Ishikawa (cell line): ENCODE measurements around the gene DLL1.

Experiments
- CEBPB ChIP-seq: IDR thresholded peaks from 2 replicates; pipeline ENCODE4 v1.6.1; 2012
- CREB1 ChIP-seq: IDR thresholded peaks from 2 replicates; pipeline ENCODE4 v1.6.1; 2012; ENCODE audit warnings: low read depth
- EGR1 ChIP-seq: IDR thresholded peaks from 2 replicates; pipeline ENCODE4 v1.6.1; 2012
- EP300 ChIP-seq: IDR thresholded peaks from 2 replicates; pipeline ENCODE4 v1.6.1; 2012; ENCODE audit warnings: borderline replicate concordance
- FOXM1 ChIP-seq: IDR thresholded peaks from 2 replicates; pipeline ENCODE4 v1.6.1; 2012; ENCODE audit warnings: low read depth, borderline replicate concordance
- NFIC ChIP-seq: IDR thresholded peaks from 2 replicates; pipeline ENCODE4 v1.6.1; 2012
- RAD21 ChIP-seq: IDR thresholded peaks from 2 replicates; pipeline ENCODE4 v1.6.1; 2012; ENCODE audit warnings: low read depth
- TAF1 ChIP-seq: IDR thresholded peaks from 2 replicates; pipeline ENCODE4 v1.6.1; 2012; ENCODE audit warnings: low read depth, mild to moderate bottlenecking
- TCF12 ChIP-seq: IDR thresholded peaks from 2 replicates; pipeline ENCODE4 v1.6.1; 2012; ENCODE audit warnings: low read depth
- TEAD4 ChIP-seq: IDR thresholded peaks from 2 replicates; pipeline ENCODE4 v1.6.1; 2012
- YY1 ChIP-seq: IDR thresholded peaks from 2 replicates; pipeline ENCODE4 v1.6.1; 2012; ENCODE audit warnings: low read depth
- ZBTB7A ChIP-seq: IDR thresholded peaks from 2 replicates; pipeline ENCODE4 v1.6.1; 2012; ENCODE audit warnings: low read depth
- TF ChIP-seq, protein P1 (sequence below): IDR thresholded peaks from 2 replicates; pipeline ENCODE4 v1.6.1; 2012
- TF ChIP-seq, protein P2 (sequence below): IDR thresholded peaks from 2 replicates; pipeline ENCODE4 v1.6.1; 2012; ENCODE audit warnings: low read depth, mild to moderate bottlenecking
- TF ChIP-seq, protein P3 (sequence below): IDR thresholded peaks from 2 replicates; pipeline ENCODE4 v1.6.1; 2012

The DLL1 gene

DNA sequence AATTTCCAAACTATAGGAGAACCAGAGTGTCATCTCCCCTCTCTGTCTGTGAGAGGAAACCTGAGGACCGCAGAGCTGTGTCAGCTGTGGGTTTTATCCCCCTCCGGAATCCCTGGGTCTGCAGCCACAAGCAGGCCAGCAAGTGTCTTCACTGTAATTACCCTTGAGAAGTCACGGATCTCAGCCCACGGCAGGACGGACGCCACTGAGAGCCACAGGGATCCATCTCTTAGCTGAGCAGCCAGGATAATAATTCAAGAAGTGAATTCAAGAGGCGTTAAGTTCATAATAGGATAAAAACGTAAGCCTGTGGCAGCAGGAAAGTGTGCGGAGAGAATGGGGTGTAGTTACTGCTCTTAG lies 37.0 kb downstream of the DLL1 start:
- TF ChIP-seq CREB1 (no peak), EP300 (no peak), TCF12 (no peak), TAF1 (no peak), NFIC (no peak), ZBTB7A (no peak), CEBPB (no peak), FOXM1 (no peak)
- TF ChIP-seq, protein P1, sequence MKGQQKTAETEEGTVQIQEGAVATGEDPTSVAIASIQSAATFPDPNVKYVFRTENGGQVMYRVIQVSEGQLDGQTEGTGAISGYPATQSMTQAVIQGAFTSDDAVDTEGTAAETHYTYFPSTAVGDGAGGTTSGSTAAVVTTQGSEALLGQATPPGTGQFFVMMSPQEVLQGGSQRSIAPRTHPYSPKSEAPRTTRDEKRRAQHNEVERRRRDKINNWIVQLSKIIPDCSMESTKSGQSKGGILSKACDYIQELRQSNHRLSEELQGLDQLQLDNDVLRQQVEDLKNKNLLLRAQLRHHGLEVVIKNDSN = no peak

DNA sequence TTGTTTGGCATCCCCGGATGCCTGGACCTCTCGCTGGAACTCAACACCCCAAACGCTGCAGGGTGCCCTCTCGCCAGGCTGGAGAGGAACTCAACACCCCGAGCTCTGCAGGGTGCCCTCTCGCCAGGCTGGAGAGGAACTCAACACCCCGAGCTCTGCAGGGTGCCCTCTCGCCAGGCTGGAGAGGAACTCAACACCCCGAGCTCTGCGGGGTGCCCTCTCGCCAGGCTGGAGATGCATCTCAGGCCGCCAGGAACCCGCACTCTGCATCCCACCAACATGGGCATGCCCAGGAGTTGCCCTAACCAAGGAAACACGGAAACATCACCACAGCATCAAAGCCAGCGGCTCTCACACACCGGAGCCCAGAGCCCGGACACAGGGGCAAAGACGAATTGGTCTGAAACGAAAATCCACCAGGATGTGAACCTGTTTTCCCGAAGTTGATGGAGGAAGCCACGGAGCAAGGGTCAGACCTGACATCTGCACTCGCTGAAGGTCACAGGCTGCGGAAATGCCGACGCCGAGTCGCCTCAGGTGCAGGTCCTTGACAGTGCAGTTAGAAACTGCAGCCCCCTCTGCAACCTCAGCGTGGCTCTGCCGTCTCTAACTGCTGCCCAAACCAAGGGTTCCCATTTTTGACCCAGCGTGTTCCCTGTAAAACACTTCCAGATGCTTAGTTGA lies 37.5 kb downstream of the DLL1 start:
- TF ChIP-seq EP300 (no peak), NFIC (0 out of 2 replicates have a peak, but pooled peaks have one; percentile 24), TCF12 (peak; percentile 59)

DNA sequence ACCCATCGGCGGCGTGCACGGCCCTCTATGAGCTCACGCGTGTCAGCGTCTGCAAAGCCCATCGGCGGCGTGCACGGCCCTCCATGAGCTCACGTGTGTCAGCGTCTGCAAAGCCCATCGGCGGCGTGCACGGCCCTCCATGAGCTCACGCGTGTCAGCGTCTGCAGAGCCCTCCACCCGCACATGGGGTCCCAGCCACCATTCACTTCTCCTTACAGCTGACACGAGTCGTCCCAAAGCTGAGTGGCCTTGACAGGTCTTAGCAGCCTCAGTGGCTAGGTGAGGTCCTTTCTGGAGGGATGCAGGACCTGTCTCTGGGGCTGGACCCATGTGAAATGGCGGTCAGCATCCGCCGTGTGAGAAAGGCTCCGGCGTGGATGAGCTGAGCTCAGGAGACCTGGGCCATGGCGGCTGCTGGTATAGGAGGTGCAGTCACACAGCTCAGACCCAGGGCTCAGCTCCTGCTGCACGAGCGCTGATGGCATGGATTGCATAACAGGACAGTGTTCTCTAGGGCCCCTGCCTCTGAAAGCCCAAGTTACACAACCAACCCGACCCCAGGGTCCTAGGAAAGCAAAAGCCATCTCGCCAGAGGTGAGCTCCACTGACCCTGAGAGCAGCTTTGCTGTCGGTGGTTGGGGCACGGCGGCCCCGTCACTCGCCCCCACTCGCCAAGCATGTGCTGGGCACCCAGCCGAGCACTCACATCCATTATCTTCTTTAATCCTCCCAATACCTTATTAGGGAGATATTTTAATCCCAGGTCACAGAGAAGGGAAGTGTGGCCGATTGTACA lies 38.9 kb downstream of the DLL1 start:
- TF ChIP-seq, protein P1 = no peak

DNA sequence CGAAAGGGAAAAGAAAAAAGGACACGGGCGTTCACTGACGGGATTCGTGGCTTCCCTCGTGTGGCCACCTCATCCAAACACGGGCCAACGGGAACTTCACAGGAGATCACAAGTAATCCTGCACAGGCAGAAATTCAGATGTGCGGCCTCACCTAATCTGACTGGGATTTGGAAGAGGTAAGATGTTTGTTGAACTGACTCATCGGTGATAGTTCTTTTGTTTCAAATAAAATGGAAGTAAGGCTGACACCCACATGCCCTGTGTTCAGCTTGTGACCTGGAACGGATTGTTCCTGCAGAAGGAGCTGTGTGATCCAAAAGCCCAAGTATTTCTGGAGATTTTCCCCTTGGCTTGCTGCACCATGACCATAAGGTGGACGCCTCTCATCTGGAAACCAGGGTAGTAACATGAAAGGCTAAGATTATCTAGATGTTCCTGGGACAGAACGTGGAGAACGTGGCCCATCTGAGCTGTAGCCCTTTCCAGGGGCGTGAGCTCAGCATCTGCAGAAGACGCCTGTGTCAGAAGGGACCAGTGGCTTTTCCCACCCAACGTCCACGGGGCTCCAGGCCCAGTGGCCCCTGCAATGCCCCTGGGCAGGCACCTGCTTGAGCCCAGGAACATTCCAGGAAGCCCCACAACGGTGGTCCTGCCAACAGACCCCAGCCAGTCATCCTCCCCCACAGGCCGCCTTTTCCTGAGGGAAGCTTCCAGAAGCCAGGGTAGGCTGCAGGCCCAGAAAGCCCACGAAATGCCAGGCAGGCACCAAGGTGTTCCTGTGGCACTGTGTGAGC lies 39.7 kb downstream of the DLL1 start:
- TF ChIP-seq CREB1 = no peak
- TF ChIP-seq NFIC = no peak
- TF ChIP-seq, protein P2, sequence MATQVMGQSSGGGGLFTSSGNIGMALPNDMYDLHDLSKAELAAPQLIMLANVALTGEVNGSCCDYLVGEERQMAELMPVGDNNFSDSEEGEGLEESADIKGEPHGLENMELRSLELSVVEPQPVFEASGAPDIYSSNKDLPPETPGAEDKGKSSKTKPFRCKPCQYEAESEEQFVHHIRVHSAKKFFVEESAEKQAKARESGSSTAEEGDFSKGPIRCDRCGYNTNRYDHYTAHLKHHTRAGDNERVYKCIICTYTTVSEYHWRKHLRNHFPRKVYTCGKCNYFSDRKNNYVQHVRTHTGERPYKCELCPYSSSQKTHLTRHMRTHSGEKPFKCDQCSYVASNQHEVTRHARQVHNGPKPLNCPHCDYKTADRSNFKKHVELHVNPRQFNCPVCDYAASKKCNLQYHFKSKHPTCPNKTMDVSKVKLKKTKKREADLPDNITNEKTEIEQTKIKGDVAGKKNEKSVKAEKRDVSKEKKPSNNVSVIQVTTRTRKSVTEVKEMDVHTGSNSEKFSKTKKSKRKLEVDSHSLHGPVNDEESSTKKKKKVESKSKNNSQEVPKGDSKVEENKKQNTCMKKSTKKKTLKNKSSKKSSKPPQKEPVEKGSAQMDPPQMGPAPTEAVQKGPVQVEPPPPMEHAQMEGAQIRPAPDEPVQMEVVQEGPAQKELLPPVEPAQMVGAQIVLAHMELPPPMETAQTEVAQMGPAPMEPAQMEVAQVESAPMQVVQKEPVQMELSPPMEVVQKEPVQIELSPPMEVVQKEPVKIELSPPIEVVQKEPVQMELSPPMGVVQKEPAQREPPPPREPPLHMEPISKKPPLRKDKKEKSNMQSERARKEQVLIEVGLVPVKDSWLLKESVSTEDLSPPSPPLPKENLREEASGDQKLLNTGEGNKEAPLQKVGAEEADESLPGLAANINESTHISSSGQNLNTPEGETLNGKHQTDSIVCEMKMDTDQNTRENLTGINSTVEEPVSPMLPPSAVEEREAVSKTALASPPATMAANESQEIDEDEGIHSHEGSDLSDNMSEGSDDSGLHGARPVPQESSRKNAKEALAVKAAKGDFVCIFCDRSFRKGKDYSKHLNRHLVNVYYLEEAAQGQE = no peak
- TF ChIP-seq EP300 = no peak
- TF ChIP-seq ZBTB7A = no peak
- TF ChIP-seq, protein P3, sequence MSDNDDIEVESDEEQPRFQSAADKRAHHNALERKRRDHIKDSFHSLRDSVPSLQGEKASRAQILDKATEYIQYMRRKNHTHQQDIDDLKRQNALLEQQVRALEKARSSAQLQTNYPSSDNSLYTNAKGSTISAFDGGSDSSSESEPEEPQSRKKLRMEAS = no peak
- TF ChIP-seq YY1 = no peak
- TF ChIP-seq TEAD4 = no peak
- no peak for TF ChIP-seq TCF12
- TF ChIP-seq TAF1 = no peak
- no peak for TF ChIP-seq FOXM1
- TF ChIP-seq RAD21 = no peak
- TF ChIP-seq, protein P1 = no peak
- no peak for TF ChIP-seq CEBPB
- no peak for TF ChIP-seq EGR1

DNA sequence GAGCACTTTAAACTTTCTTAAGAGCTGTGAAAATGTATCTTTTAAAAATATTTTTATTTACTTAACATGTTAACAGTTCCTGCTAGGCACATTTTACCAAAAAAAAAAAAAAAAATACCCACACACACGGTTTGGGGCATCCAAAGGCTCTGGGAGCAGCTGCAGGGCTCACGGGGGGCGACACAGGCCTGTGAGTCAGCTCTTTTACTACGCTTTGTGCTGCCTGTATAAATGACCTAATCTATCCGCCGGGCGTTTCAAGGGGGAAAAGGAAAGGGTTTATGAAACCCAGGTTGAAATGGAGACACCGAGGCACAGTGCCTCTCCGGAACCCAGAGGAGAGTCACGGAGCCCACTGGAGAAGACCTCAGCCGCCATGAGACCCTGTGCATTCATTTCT lies 40.4 kb downstream of the DLL1 start:
- TF ChIP-seq, protein P1 = no peak
- TF ChIP-seq CEBPB (no peak), EGR1 (no peak), CREB1 (no peak), TAF1 (no peak), ZBTB7A (no peak), TEAD4 (no peak)

DNA sequence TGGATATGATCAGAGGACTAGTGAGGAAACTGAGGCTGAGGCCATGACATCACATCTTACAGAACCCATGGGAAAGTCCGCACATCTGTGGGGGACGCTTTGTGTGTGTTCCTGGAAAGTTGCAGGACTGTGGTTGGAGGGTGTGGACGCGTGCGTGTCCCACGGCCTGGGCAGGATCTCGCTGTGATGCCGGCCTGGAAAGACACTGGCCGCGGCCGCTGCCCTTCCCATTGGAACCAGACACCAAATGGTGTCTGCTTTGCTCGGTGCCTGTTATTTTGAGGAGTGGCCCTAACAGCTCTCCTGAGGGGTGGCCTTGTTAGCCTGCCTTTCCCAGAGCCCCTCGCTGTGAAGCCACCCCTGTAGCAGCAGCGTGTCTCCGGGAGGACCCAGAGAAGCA lies 41.1 kb downstream of the DLL1 start:
- TF ChIP-seq EP300 (no peak), CREB1 (no peak), NFIC (no peak), CEBPB (no peak), FOXM1 (no peak), TEAD4 (no peak), RAD21 (no peak), YY1 (no peak), EGR1 (no peak), TCF12 (no peak), TAF1 (no peak), ZBTB7A (no peak)
- TF ChIP-seq, protein P1 = no peak
- TF ChIP-seq, protein P3 = no peak
- TF ChIP-seq, protein P2 = no peak
